HepG2 (cell line): ENCODE results near the gene KCNAB2. TPM values are rescaled to one million over a fixed set of nuclear protein-coding genes. Genes with fewer than 3 reads are reported as not detected.

Experiments used
- E2F1 ChIP-seq: sonication (generic); formaldehyde crosslinking; IDR thresholded peaks from 2 replicates; pipeline ENCODE4 v1.5.0; 2020; ENCODE audit warnings: missing genetic modification reagents
- GPN1 ChIP-seq: sonication (generic); formaldehyde crosslinking; IDR thresholded peaks from 2 replicates; pipeline ENCODE4 v1.5.1; 2020; ENCODE audit warnings: missing genetic modification reagents, borderline replicate concordance
- HOXA7 ChIP-seq: sonication (generic); formaldehyde crosslinking; IDR thresholded peaks from 2 replicates; pipeline ENCODE4 v1.8.1; 2022; ENCODE audit warnings: mild to moderate bottlenecking, missing genetic modification reagents, moderate library complexity
- RBAK ChIP-seq: sonication (generic); formaldehyde crosslinking; IDR thresholded peaks from 2 replicates; pipeline ENCODE4 v1.5.1; 2020; ENCODE audit warnings: mild to moderate bottlenecking, missing genetic modification reagents
- ZBTB40 ChIP-seq, 2 experiments: fragments of 450-650 bp in 1 of 2; sonication (generic) in 1 of 2; formaldehyde crosslinking in 1 of 2; IDR thresholded peaks; 2 replicates each; pipeline versions ENCODE4 v1.6.1 to v1.8.0; 2016 to 2022; ENCODE audit warnings: antibody characterized with exemption in 1 of 2, mild to moderate bottlenecking in 1 of 2, missing genetic modification reagents in 1 of 2
- ZNF510 ChIP-seq: sonication (generic); formaldehyde crosslinking; IDR thresholded peaks from 2 replicates; pipeline ENCODE4 v1.4.0; 2020; ENCODE audit warnings: low read depth, mild to moderate bottlenecking, missing genetic modification reagents
- ZNF607 ChIP-seq: sonication (generic); formaldehyde crosslinking; IDR thresholded peaks from 2 replicates; pipeline ENCODE4 v1.5.1; 2020; ENCODE audit warnings: missing genetic modification reagents, mild to moderate bottlenecking, borderline replicate concordance
- ZSCAN21 ChIP-seq: sonication (generic); formaldehyde crosslinking; IDR thresholded peaks from 2 replicates; pipeline ENCODE4 v1.8.0; 2022; ENCODE audit warnings: mild to moderate bottlenecking, missing genetic modification reagents, moderate library complexity, borderline replicate concordance
- polyA plus RNA-seq, 8 experiments: library from polyadenylated mRNA; depleted of rRNA in 3 of 8; stranded (reverse) in 7 of 8; unstranded in 1 of 8; fragments of >200 nt; fragmentation: Illumina TruSeq in 4 of 8; extraction: Trizol in 4 of 8; gene quantifications; 2 replicates each; pipeline versions ENCODE4 v1.2.1 to v1.2.3, GENCODE V29; 2011 to 2016; ENCODE audit warnings: low read depth in 4 of 8, missing spikeins in 1 of 8, mixed read lengths in 1 of 8; ENCODE audit not compliant: insufficient read depth in 1 of 8
- total RNA-seq, 5 experiments: library from RNA; depleted of rRNA; stranded (reverse); fragments of >200 nt; fragmentation: Illumina TruSeq; extraction: Trizol; gene quantifications; 2 replicates each; pipeline ENCODE4 v1.2.3, GENCODE V29; 2016; ENCODE audit warnings: low read depth in 1 of 5
- TF ChIP-seq, protein P1 (sequence below): sonication (generic); formaldehyde crosslinking; conservative IDR thresholded peaks from 2 replicates; pipeline ENCODE4 v1.4.0; 2020; ENCODE audit warnings: missing genetic modification reagents
- TF ChIP-seq, protein P2 (sequence below): sonication (generic); formaldehyde crosslinking; IDR thresholded peaks from 2 replicates; pipeline ENCODE4 v1.4.0; 2020; ENCODE audit warnings: mild to moderate bottlenecking, low read depth, missing genetic modification reagents
- TF ChIP-seq, protein P3 (sequence below): sonication (generic); formaldehyde crosslinking; IDR thresholded peaks from 2 replicates; pipeline ENCODE4 v1.9.0; 2021; ENCODE audit warnings: missing genetic modification reagents, borderline replicate concordance

KCNAB2 gene
- total and polyA plus RNA-seq, 2 of the 13 experiments (the other 11 are each of a cell fraction or from before 2014, with no cell fraction given), result 6.2 to 8.8 TPM

- TF ChIP-seq ZBTB40 (IDR thresholded peaks at IDR 0.05) (no peak), ZBTB40 (CRISPR knock-in tag; IDR thresholded peaks at IDR 0.05) (peak; percentile 50), ZNF510 (0 out of 2 replicates have a peak, but pooled peaks have one; percentile 70), ZNF607 (CRISPR knock-in tag) (no peak), E2F1 (peak; percentile 51; the same call in 1 of the 2 replicates), GPN1 (CRISPR knock-in tag) (no peak), HOXA7 (CRISPR knock-in tag) (no peak), RBAK (CRISPR knock-in tag) (no peak), ZSCAN21 (CRISPR knock-in tag) (no peak)
- TF ChIP-seq, protein P1, sequence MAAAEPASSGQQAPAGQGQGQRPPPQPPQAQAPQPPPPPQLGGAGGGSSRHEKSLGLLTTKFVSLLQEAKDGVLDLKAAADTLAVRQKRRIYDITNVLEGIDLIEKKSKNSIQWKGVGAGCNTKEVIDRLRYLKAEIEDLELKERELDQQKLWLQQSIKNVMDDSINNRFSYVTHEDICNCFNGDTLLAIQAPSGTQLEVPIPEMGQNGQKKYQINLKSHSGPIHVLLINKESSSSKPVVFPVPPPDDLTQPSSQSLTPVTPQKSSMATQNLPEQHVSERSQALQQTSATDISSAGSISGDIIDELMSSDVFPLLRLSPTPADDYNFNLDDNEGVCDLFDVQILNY (CRISPR knock-in tag), result 0 out of 2 replicates have a peak, but pooled peaks have one; percentile 29
- TF ChIP-seq, protein P2, sequence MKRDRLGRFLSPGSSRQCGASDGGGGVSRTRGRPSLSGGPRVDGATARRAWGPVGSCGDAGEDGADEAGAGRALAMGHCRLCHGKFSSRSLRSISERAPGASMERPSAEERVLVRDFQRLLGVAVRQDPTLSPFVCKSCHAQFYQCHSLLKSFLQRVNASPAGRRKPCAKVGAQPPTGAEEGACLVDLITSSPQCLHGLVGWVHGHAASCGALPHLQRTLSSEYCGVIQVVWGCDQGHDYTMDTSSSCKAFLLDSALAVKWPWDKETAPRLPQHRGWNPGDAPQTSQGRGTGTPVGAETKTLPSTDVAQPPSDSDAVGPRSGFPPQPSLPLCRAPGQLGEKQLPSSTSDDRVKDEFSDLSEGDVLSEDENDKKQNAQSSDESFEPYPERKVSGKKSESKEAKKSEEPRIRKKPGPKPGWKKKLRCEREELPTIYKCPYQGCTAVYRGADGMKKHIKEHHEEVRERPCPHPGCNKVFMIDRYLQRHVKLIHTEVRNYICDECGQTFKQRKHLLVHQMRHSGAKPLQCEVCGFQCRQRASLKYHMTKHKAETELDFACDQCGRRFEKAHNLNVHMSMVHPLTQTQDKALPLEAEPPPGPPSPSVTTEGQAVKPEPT (CRISPR knock-in tag), result no peak
- TF ChIP-seq, protein P3, sequence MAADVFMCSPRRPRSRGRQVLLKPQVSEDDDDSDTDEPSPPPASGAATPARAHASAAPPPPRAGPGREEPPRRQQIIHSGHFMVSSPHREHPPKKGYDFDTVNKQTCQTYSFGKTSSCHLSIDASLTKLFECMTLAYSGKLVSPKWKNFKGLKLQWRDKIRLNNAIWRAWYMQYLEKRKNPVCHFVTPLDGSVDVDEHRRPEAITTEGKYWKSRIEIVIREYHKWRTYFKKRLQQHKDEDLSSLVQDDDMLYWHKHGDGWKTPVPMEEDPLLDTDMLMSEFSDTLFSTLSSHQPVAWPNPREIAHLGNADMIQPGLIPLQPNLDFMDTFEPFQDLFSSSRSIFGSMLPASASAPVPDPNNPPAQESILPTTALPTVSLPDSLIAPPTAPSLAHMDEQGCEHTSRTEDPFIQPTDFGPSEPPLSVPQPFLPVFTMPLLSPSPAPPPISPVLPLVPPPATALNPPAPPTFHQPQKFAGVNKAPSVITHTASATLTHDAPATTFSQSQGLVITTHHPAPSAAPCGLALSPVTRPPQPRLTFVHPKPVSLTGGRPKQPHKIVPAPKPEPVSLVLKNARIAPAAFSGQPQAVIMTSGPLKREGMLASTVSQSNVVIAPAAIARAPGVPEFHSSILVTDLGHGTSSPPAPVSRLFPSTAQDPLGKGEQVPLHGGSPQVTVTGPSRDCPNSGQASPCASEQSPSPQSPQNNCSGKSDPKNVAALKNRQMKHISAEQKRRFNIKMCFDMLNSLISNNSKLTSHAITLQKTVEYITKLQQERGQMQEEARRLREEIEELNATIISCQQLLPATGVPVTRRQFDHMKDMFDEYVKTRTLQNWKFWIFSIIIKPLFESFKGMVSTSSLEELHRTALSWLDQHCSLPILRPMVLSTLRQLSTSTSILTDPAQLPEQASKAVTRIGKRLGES (CRISPR knock-in tag), result peak; percentile 67; the same call in 1 of the 2 replicates
These were observed 7.0 kb downstream of the KCNAB2 start (continued) for GRCh38 chr1:6052543-6053205.
